Liver (tissue), 3 donors: Measurements from ENCODE around the gene CXXC4.

ENCODE experiments used
- CTCF ChIP-seq: fragments of 150-350 bp; IDR thresholded peaks from 2 replicates; pipeline ENCODE4 v1.5.1; 2017; ENCODE audit warnings: improper control_type of control experiment, low read depth, low read length; ENCODE audit not compliant: missing input control
- EGR1 ChIP-seq, 2 donors: IDR thresholded peaks; 2 replicates each; pipeline ENCODE4 v1.6.1; 2016 to 2018; ENCODE audit warnings: antibody characterized with exemption in 2 of 2, low read depth in 2 of 2
- FOXA1 ChIP-seq: IDR thresholded peaks from 2 replicates; pipeline ENCODE4 v1.6.1; 2016; ENCODE audit warnings: antibody characterized with exemption
- GABPA ChIP-seq, 2 donors: IDR thresholded peaks in 1 of 2; conservative IDR thresholded peaks in 1 of 2; 2 replicates each; pipeline ENCODE4 v1.6.1; 2016; ENCODE audit warnings: antibody characterized with exemption in 2 of 2, mild to moderate bottlenecking in 1 of 2, moderate library complexity in 1 of 2
- MAX ChIP-seq: IDR thresholded peaks from 2 replicates; pipeline ENCODE4 v1.6.1; 2016; ENCODE audit warnings: antibody characterized with exemption
- NR2F2 ChIP-seq: IDR thresholded peaks from 2 replicates; pipeline ENCODE4 v1.6.1; 2016; ENCODE audit warnings: antibody characterized with exemption
- REST ChIP-seq: IDR thresholded peaks from 2 replicates; pipeline ENCODE4 v1.6.1; 2016; ENCODE audit warnings: antibody characterized with exemption, mild to moderate bottlenecking
- SP1 ChIP-seq: IDR thresholded peaks from 2 replicates; pipeline ENCODE4 v1.6.1; 2018; ENCODE audit warnings: antibody characterized with exemption, mild to moderate bottlenecking
- TAF1 ChIP-seq: conservative IDR thresholded peaks from 2 replicates; pipeline ENCODE4 v1.6.1; 2016; ENCODE audit warnings: antibody characterized with exemption, mild to moderate bottlenecking
- YY1 ChIP-seq: IDR thresholded peaks from 2 replicates; pipeline ENCODE4 v1.6.1; 2016; ENCODE audit warnings: antibody characterized with exemption, mild to moderate bottlenecking
- donor health status: healthy.
- donor health status: healthy.

GRCh38 chr4:104457308-104457981 is 37.2 kb downstream of the CXXC4 start:
- no peak for TF ChIP-seq YY1
- TF ChIP-seq CTCF: no peak
- TF ChIP-seq TAF1: no peak
- TF ChIP-seq FOXA1: no peak
- TF ChIP-seq MAX: no peak
- no peak for TF ChIP-seq GABPA (IDR thresholded peaks at IDR 0.05 in 1 of 2, conservative IDR thresholded peaks at IDR 0.05 in 1 of 2)
- TF ChIP-seq NR2F2: no peak
- TF ChIP-seq REST: no peak
- TF ChIP-seq EGR1 (IDR thresholded peaks at IDR 0.05; ENCODE audit: low read depth in 2 of 2): no peak
- TF ChIP-seq SP1: no peak
